ENCODE results near the gene NANOG. TPM values are rescaled to one million over a fixed set of nuclear protein-coding genes. Genes with fewer than 3 reads are reported as not detected.
"Not testable (repeated sequence)": the region's sequence is repeated elsewhere in the genome, so short reads cannot be mapped to it uniquely, and the experiment has no call there.

NANOG gene
- total and polyA plus RNA-seq, 9 donors = under 0.01 to 0.62 (median 0.26) TPM; not detected in 3

- H3K27me3 ChIP-seq; H3K4me1 ChIP-seq (ENCODE audit: insufficient read depth); H3K27ac ChIP-seq; DNase-seq; H3K4me3 ChIP-seq; intact Hi-C loops (cut with DNase I); H3K36me3 ChIP-seq; H3K9me3 ChIP-seq: not testable (repeated sequence)
- WGBS, 3 donors = 33 to 81% (median 43%) methylated on average over 5 to 6 of the region's 8 CpGs
Observed at GRCh38 chr12:7843149-7843548, 53.9 kb downstream of the NANOG start.

DNA sequence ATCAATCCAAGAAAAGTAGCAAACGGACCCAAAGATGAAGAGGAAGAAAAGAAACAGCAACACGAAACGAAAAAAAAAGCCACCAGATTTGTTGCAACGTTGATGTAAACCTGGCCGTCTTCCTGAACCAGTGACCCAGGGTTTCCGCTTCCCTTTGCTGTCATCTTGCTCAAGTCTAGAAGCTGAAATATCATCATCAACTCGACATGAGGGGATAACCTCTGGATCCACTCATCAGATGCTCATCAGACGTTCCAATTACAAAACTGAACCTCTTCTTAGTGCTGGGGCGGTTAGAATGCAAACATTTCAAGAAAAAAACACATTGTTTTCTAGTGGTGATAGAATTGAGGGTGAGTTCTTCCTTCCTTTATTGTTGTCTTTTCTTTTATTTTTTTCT is 54.4 kb downstream of the NANOG start:
- 38 to 65% (median 59%) methylated on average over 3 to 4 of the region's 9 CpGs for WGBS, 3 donors
- H3K4me3 ChIP-seq; H3K27ac ChIP-seq; H3K36me3 ChIP-seq; H3K4me1 ChIP-seq (ENCODE audit: insufficient read depth); DNase-seq; H3K9me3 ChIP-seq; H3K27me3 ChIP-seq; intact Hi-C loops (cut with DNase I): not testable (repeated sequence)

- DNase-seq = no peak
- intact Hi-C loops (cut with DNase I) = no loop called here
- Histone ChIP-seq H3K27me3 (no peaks in the 10 kb centered on the region), H3K36me3 (no peaks in the 10 kb centered on the region), H3K4me1 (ENCODE audit: insufficient read depth) (peaks cover 1% of the 10 kb centered on the region), H3K9me3 (no peaks in the 10 kb centered on the region), H3K4me3 (no peak overlapping the region), H3K27ac (no peak overlapping the region)
- 50 to 68% (median 57%) methylated on average over 5 of the region's 5 CpGs for WGBS, 3 donors
- TF ChIP-seq CTCF (IDR thresholded peaks at IDR 0.05) (no peak), EP300 (IDR thresholded peaks at IDR 0.05) (no peak), POLR2A (IDR thresholded peaks at IDR 0.05) (no peak)
Observed at GRCh38 chr12:7844116-7844515, 54.9 kb downstream of the NANOG start.

GRCh38 chr12:7847226-7848097 is 58.3 kb downstream of the NANOG start:
- H3K27ac ChIP-seq; H3K36me3 ChIP-seq; H3K4me1 ChIP-seq (ENCODE audit: insufficient read depth); DNase-seq; H3K4me3 ChIP-seq; intact Hi-C loops (cut with DNase I); H3K9me3 ChIP-seq; H3K27me3 ChIP-seq: not testable (repeated sequence)
- 9 to 16% (median 13%) methylated on average over 2 to 4 of the region's 4 CpGs for WGBS, 3 donors

DNA sequence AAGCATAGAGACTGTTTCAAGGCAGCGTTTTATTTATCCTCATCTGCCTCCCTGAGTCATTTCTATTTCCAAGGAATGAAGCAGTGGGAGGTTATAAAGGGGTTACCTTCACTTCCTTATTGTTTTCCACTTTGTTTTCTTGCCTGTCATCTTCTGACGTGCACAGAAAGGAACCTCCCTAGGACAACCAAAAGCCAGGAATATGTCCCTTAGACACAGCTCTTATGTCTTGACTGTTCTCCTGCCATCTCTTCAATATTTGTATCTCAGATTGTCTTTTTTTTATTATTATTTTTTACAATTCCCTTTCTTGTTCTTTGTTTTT is 58.9 kb downstream of the NANOG start:
- H3K9me3 ChIP-seq; H3K4me3 ChIP-seq; intact Hi-C loops (cut with DNase I); H3K4me1 ChIP-seq (ENCODE audit: insufficient read depth); H3K36me3 ChIP-seq; H3K27me3 ChIP-seq; H3K27ac ChIP-seq; DNase-seq: not testable (repeated sequence)
- WGBS, 3 donors = 2 to 10% (median 2%) methylated on average over 2 of the region's 2 CpGs

Small RNA genes within 50 kb of the gene (small RNA-seq; reads per million reads assigned to genes)
- not detected for gene RF00019

Other genes starting within 250 kb of the NANOG start
- gene APOBEC1, start 123.5 kb upstream of the NANOG start, total RNA-seq = not detected
- gene APOBEC1, start 123.5 kb upstream of the NANOG start, polyA plus RNA-seq = not detected
- under 1 TPM in 4 of 7 donors, not detected in 3; 0.23 to 0.35 (median 0.24) TPM for gene GDF3, start 93.6 kb upstream of the NANOG start, total RNA-seq
- gene GDF3, start 93.6 kb upstream of the NANOG start, polyA plus RNA-seq = 1 to 10 TPM in 1 of 2 donors, under 1 TPM in 1; 0.75 to 1.0 TPM
- not detected for gene DPPA3, start 78.0 kb upstream of the NANOG start, total RNA-seq
- gene DPPA3, start 78.0 kb upstream of the NANOG start, polyA plus RNA-seq = 1 to 10 TPM in 1 of 2 donors, not detected in 1; 1.3 TPM
- gene CLEC4C, start 42.0 kb upstream of the NANOG start, total RNA-seq = not detected
- gene CLEC4C, start 42.0 kb upstream of the NANOG start, polyA plus RNA-seq = under 1 TPM; 0.12 to 0.47 TPM
- gene NANOGNB, start 24.2 kb upstream of the NANOG start, total RNA-seq = not detected
- not detected for gene NANOGNB, start 24.2 kb upstream of the NANOG start, polyA plus RNA-seq
- gene SLC2A14, start 83.5 kb downstream of the NANOG start, total RNA-seq = 1 to 10 TPM in 6 of 7 donors, under 1 TPM in 1; 0.46 to 4.4 (median 2.2) TPM
- 10 to 100 TPM in 1 of 2 donors, 1 to 10 TPM in 1; 1.1 to 12.7 TPM for gene SLC2A14, start 83.5 kb downstream of the NANOG start, polyA plus RNA-seq
- gene SLC2A3, start 146.8 kb downstream of the NANOG start, total RNA-seq = 100 to 1,000 TPM in 1 of 7 donors, 10 to 100 TPM in 6; 24.0 to 100 (median 34.8) TPM
- gene SLC2A3, start 146.8 kb downstream of the NANOG start, polyA plus RNA-seq = 10 to 100 TPM; 14.1 to 25.5 TPM
- 10 to 100 TPM; 10.5 to 30.8 (median 28.3) TPM for gene FOXJ2, start 243.3 kb downstream of the NANOG start, total RNA-seq
- gene FOXJ2, start 243.3 kb downstream of the NANOG start, polyA plus RNA-seq = 10 to 100 TPM; 16.8 to 32.1 TPM

All from ovary (tissue), 9 donors.